Cardiac muscle cell (in vitro differentiated cells and primary cell): Measurements from ENCODE around the gene NR1H2. TPM values are rescaled to one million over a fixed set of nuclear protein-coding genes. Genes with fewer than 3 reads are reported as not detected.

Experiments
- DNase-seq, 2 donors: peaks; one replicate each; pipeline versions ENCODE4 v3.0.0 to v3.0.0-alpha.2; 2010 to 2017; ENCODE audit warnings: low read depth in 1 of 2, low spot score in 1 of 2
- H3K27ac ChIP-seq: fragments of 200-600 bp; sonication (generic); 2 replicates; pipeline ENCODE4 v1.5.1; 2016
- H3K27me3 ChIP-seq: fragments of 200-600 bp; sonication (generic); 2 replicates; pipeline ENCODE4 v1.6.0; 2016; ENCODE audit warnings: control low read depth
- H3K36me3 ChIP-seq: fragments of 200-600 bp; sonication (generic); 2 replicates; pipeline ENCODE4 v1.5.1; 2016; ENCODE audit warnings: control low read depth
- H3K4me1 ChIP-seq: fragments of 200-600 bp; sonication (generic); 2 replicates; pipeline ENCODE4 v1.8.1; 2017; ENCODE audit warnings: low read depth, mild to moderate bottlenecking, mixed run types
- H3K4me3 ChIP-seq: fragments of 200-600 bp; sonication (generic); 2 replicates; pipeline ENCODE4 v1.5.1; 2016; ENCODE audit warnings: mild to moderate bottlenecking
- H3K9me3 ChIP-seq: fragments of 200-600 bp; sonication (generic); 2 replicates; pipeline ENCODE4 v1.5.1; 2017; ENCODE audit warnings: low read depth, mild to moderate bottlenecking, control low read depth
- polyA plus RNA-seq: library from polyadenylated mRNA; unstranded; fragments of >200 nt; fragmentation: Nextera tagmentation; extraction: Ambion mirVana; gene quantifications from 2 replicates; pipeline ENCODE4 v1.2.1, GENCODE V29; 2016
- total RNA-seq: library from RNA; depleted of rRNA; stranded (reverse); fragments of >200 nt; gene quantifications from 2 replicates; pipeline ENCODE4 v1.2.3, GENCODE V29; 2016
- TF ChIP-seq, protein P1 (sequence below): IDR thresholded peaks from 2 replicates; pipeline ENCODE4 v1.5.1; 2012; ENCODE audit warnings: low read depth, mild to moderate bottlenecking, low read length

NR1H2 gene
- total and polyA plus RNA-seq, 2 experiments from 2014 or later: 58.3 to 60.1 TPM

DNA sequence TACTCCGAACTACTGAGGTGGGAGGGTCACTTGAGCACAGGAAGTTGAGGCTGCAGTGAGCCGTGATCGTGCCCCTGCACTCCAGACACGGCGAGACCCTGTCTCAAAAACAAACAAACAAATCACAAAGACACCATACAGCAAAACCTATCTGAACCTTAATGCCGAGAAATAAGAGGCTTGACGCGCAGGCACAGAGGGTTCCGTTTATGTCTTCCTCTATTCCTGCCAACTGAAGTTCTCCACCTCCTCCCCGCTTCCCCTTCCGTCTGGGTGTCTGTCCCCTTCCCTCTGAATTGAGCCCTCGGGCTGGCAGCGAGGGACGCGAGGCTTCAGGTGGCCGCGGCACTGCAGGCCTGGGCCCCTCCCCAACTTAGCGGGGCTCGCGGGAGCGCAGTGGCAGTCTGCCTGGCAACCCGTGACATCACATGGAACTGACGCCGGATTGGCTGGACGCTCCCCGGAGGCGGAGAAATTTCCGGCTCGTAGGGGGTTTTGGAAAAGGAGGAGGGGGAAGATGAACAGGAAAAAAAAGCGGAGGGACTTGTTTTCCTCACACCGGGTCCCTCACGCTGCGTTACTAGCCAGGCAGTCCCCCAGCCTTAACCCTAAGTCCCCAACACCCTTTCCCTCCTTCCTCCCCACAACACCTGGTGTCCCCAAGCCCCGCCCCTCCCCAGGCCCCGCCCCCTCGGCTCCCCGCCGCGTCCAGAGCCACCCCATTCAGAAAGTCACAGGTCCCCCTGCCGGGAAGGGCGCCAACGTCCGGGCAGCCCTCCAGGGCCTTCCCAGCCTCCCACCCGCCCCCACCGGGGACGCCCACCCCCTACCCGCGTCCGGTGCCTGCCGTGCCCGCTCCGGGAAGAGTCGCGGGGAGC lies 55.3 kb downstream of the NR1H2 start:
- Histone ChIP-seq H3K27me3 (no peaks in the 10 kb centered on the region), H3K27ac (no peak overlapping the region), H3K9me3 (no peaks in the 10 kb centered on the region), H3K4me1 (peaks cover 9% of the 10 kb centered on the region), H3K36me3 (no peaks in the 10 kb centered on the region), H3K4me3 (peak overlapping the region; percentile 58)
- TF ChIP-seq, protein P1, sequence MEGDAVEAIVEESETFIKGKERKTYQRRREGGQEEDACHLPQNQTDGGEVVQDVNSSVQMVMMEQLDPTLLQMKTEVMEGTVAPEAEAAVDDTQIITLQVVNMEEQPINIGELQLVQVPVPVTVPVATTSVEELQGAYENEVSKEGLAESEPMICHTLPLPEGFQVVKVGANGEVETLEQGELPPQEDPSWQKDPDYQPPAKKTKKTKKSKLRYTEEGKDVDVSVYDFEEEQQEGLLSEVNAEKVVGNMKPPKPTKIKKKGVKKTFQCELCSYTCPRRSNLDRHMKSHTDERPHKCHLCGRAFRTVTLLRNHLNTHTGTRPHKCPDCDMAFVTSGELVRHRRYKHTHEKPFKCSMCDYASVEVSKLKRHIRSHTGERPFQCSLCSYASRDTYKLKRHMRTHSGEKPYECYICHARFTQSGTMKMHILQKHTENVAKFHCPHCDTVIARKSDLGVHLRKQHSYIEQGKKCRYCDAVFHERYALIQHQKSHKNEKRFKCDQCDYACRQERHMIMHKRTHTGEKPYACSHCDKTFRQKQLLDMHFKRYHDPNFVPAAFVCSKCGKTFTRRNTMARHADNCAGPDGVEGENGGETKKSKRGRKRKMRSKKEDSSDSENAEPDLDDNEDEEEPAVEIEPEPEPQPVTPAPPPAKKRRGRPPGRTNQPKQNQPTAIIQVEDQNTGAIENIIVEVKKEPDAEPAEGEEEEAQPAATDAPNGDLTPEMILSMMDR: no peak
- peak; percentile 77 to 89 for DNase-seq

- no peak within 1 kb of the TSS for H3K27ac ChIP-seq
- TF ChIP-seq, protein P1: no peak
- DNase-seq: peak; percentile 35 to 60
- H3K27me3 ChIP-seq: no peaks in the 10 kb centered on the region
- no peaks in the 10 kb centered on the region for H3K36me3 ChIP-seq
- no peaks in the 10 kb centered on the region for H3K9me3 ChIP-seq
- H3K4me3 ChIP-seq: peak within 1 kb of the TSS; percentile 58
- H3K4me1 ChIP-seq: peaks cover 9% of the 10 kb centered on the region
These were observed 56.2 kb downstream of the NR1H2 start, which contains the start of gene MYBPC2 for GRCh38 chr19:50432221-50433028. TSS of gene MYBPC2 (plus strand) at chr19:50432892. CDS start at chr19:50432954, 62 bp downstream.

Other genes with a start within 250 kb of the NR1H2 start
- gene IZUMO2, start 213.2 kb upstream of the NR1H2 start, total RNA-seq: not detected in 2 replicates
- not detected in 2 replicates for gene IZUMO2, start 213.2 kb upstream of the NR1H2 start, polyA plus RNA-seq
- 1.8 and 2.1 TPM in 2 replicates for gene MYH14, start 172.8 kb upstream of the NR1H2 start, total RNA-seq
- gene MYH14, start 172.8 kb upstream of the NR1H2 start, polyA plus RNA-seq: 0.32 and 3.0 TPM in 2 replicates
- gene KCNC3, start 47.1 kb upstream of the NR1H2 start, total RNA-seq: 6.9 and 8.2 TPM in 2 replicates
- gene KCNC3, start 47.1 kb upstream of the NR1H2 start, polyA plus RNA-seq: 4.3 and 6.9 TPM in 2 replicates
- 0.32 and 3.5 TPM in 2 replicates for gene NAPSA, start 10.8 kb upstream of the NR1H2 start, total RNA-seq
- gene NAPSA, start 10.8 kb upstream of the NR1H2 start, polyA plus RNA-seq: 0.53 and 1.8 TPM in 2 replicates
- 70.7 and 73.8 TPM in 2 replicates for gene POLD1, start 7.9 kb downstream of the NR1H2 start, total RNA-seq
- gene POLD1, start 7.9 kb downstream of the NR1H2 start, polyA plus RNA-seq: 62.3 and 74.3 TPM in 2 replicates
- gene SPIB, start 42.5 kb downstream of the NR1H2 start, total RNA-seq: 0.15 and 0.35 TPM in 2 replicates
- 0.40 and 1.5 TPM in 2 replicates for gene SPIB, start 42.5 kb downstream of the NR1H2 start, polyA plus RNA-seq
- 0.04 and 0.18 TPM in 2 replicates for gene MYBPC2, start 56.4 kb downstream of the NR1H2 start, total RNA-seq
- gene MYBPC2, start 56.4 kb downstream of the NR1H2 start, polyA plus RNA-seq: 0.30 and 0.31 TPM in 2 replicates
- 308 and 370 TPM in 2 replicates for gene EMC10, start 100.0 kb downstream of the NR1H2 start, total RNA-seq
- gene EMC10, start 100.0 kb downstream of the NR1H2 start, polyA plus RNA-seq: 280 and 382 TPM in 2 replicates
- 7.7 and 9.4 TPM in 2 replicates for gene GARIN5A, start 100.4 kb downstream of the NR1H2 start, total RNA-seq
- 4.8 and 9.3 TPM in 2 replicates for gene GARIN5A, start 100.4 kb downstream of the NR1H2 start, polyA plus RNA-seq
- gene JOSD2, start 134.7 kb downstream of the NR1H2 start, total RNA-seq: 21.4 and 25.4 TPM in 2 replicates
- 29.5 and 44.8 TPM in 2 replicates for gene JOSD2, start 134.7 kb downstream of the NR1H2 start, polyA plus RNA-seq
- gene ASPDH, start 137.5 kb downstream of the NR1H2 start, total RNA-seq: not detected in 2 replicates
- gene ASPDH, start 137.5 kb downstream of the NR1H2 start, polyA plus RNA-seq: not detected in 2 replicates
- gene LRRC4B, start 192.0 kb downstream of the NR1H2 start, total RNA-seq: 38.7 and 56.4 TPM in 2 replicates
- gene LRRC4B, start 192.0 kb downstream of the NR1H2 start, polyA plus RNA-seq: 5.8 and 6.2 TPM in 2 replicates